ENCODE results near the gene FGR.

FGR gene

DNA sequence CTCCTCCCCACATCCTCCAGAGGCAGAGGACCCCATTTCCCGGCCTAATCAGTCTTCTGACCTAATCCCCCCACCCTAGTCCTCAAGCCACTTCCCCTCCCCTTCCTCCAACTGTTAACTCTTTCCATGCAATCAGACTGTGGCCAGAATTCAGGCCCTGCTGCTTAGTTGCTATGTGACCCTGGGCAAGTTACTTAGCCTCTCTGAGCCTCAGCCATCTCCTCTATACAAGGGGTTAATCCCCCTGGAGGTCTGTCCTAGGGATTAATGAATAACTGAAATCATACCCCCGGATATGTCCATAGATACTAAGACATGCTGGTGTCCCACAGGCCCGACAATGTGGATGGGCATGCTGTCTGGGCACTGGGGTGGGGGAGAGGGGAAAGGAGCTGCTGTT is 49.3 kb downstream of the FGR start:
- TF ChIP-seq, protein P1, sequence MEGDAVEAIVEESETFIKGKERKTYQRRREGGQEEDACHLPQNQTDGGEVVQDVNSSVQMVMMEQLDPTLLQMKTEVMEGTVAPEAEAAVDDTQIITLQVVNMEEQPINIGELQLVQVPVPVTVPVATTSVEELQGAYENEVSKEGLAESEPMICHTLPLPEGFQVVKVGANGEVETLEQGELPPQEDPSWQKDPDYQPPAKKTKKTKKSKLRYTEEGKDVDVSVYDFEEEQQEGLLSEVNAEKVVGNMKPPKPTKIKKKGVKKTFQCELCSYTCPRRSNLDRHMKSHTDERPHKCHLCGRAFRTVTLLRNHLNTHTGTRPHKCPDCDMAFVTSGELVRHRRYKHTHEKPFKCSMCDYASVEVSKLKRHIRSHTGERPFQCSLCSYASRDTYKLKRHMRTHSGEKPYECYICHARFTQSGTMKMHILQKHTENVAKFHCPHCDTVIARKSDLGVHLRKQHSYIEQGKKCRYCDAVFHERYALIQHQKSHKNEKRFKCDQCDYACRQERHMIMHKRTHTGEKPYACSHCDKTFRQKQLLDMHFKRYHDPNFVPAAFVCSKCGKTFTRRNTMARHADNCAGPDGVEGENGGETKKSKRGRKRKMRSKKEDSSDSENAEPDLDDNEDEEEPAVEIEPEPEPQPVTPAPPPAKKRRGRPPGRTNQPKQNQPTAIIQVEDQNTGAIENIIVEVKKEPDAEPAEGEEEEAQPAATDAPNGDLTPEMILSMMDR (IDR thresholded peaks at IDR 0.05; ENCODE audit: extremely low read depth, insufficient read depth, missing control alignments), result no peak
- in situ Hi-C loops (cut with MboI; ENCODE audit: low pct_unique_long_range_greater_than_20kb, low sequenced_read_pairs, unreplicated experiment), result no loop called here
- DNase-seq (ENCODE audit: low spot score), result no peak

DNA sequence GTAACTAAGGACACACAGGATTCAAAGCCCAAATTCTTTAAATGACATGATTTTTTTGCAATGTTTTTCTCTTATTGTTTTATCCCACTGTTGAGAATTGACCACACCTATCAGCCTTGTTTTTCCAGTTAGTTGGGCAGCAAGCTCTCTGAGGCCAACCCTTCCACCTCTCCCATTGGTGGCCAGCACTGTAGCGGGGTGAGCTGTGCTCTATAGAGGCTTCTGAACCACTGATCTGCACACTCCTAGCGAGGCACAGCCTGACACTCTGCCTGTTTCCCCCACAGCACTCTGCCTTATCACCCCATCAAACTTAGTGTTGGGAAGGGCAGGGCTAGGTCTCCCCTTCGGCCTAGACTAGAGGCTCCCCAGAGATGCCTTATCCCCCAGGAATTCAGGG is 50.5 kb downstream of the FGR start:
- TF ChIP-seq, protein P1 (IDR thresholded peaks at IDR 0.05; ENCODE audit: extremely low read depth, insufficient read depth, missing control alignments), result no peak
- in situ Hi-C loops (cut with MboI; ENCODE audit: low pct_unique_long_range_greater_than_20kb, low sequenced_read_pairs, unreplicated experiment), result no loop called here

DNA sequence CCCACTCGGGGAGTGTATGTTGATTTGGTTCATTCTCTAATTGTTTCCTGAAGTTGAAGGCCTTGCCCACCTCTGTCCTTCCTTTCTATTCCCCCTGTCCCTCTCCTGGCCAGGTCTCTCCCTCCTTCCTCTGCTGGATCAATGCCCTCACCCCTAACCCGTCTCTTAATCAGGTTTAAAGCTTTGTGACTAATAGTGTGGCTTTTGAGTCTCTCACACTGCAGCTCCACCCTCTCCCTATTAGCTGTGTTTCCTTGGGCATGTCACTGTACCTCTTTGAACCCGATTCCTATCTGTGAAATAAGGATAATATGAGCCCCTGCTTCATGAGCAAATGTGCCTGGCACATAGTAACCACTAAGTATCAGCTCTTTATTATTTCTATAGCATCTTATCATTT is 51.5 kb downstream of the FGR start:
- TF ChIP-seq, protein P1 (IDR thresholded peaks at IDR 0.05; ENCODE audit: extremely low read depth, insufficient read depth, missing control alignments), result no peak
- in situ Hi-C loops (cut with MboI; ENCODE audit: low pct_unique_long_range_greater_than_20kb, low sequenced_read_pairs, unreplicated experiment), result no loop called here
- DNase-seq (ENCODE audit: low spot score), result no peak

More for the DNA sequence above, 50.5 kb downstream of the FGR start:
- no peak for DNase-seq (ENCODE audit: low spot score)

DNA sequence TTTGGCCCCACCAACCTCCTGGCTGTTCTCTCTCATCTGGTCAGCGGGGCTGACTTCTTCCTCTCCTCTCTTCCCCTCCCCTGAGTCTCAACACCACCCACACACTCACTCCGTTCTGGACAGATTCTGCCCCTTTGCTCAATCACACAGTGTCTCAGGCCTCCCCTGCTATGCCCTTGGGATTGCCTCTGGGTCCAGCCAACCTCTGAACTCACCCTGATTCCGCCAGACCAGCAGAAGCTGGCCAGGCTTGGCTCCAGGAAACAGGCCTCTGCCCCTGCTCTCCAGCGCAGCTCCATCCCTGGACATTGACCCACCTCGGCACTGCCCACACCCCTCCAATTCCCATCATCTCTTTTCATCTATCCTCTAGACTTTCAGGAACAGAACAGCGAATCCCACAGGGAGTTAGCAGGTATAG is 53.2 kb downstream of the FGR start:
- TF ChIP-seq, protein P1 (IDR thresholded peaks at IDR 0.05; ENCODE audit: extremely low read depth, insufficient read depth, missing control alignments), result no peak
- DNase-seq (ENCODE audit: low spot score), result no peak
- in situ Hi-C loops (cut with MboI; ENCODE audit: low pct_unique_long_range_greater_than_20kb, low sequenced_read_pairs, unreplicated experiment), result no loop called here

DNA sequence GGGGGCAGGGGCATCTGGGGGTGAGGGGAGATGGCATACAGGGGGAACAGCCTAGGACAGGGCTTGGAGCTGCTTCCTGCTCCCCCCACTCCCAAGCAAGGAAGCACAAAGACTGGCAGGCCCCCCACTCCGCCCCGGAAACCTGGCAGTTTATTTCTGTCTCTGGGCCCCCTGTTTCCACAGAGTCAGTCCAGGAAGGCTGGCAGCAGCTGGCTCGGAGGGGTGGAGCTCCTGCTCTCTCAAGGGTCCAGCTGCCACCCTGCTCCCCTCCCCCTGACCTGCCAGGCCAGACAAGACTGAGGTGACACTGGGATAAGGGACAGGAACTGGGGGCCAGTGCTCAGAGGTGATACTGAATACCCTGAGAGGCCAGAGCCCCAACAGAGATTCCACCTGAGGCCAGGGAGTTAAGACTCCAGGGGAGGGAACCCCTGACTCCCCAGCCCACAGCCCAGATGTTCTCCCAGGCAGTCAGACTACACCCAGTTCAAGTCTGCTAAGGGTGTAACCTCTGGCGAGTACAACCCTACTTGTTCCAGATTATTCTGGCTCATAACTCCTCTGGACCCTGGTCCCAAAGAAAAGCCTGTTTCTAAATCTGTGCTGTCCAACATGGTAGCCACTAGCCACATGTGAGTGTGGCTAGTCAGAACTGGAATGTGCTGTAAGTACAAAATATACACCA is 57.3 kb downstream of the FGR start:
- DNase-seq (ENCODE audit: low spot score), result no peak
- TF ChIP-seq, protein P1 (IDR thresholded peaks at IDR 0.05; ENCODE audit: extremely low read depth, insufficient read depth, missing control alignments), result no peak
- in situ Hi-C loops (cut with MboI; ENCODE audit: low pct_unique_long_range_greater_than_20kb, low sequenced_read_pairs, unreplicated experiment), result no loop called here

DNA sequence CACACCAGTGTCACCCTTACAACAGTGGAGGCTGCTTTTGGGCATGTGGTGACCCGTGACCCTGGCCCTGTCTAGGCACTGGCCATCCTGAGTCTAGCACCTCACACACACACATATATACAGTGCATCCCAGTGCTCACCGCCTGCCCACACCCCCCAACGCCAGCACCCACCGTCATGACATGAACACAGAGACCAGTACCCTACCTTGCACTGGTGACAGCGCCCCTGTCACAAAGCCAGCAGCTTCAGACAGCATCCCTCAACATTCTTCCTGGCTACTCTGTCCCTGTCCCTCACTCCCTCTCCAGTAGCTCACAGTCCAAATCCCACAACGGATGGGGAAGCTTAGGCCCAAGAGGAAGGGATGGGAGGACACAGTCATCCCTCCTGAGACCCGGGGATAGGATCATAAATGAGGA is 58.2 kb downstream of the FGR start:
- TF ChIP-seq, protein P1 (IDR thresholded peaks at IDR 0.05; ENCODE audit: extremely low read depth, insufficient read depth, missing control alignments), result no peak
- no peak for DNase-seq (ENCODE audit: low spot score)
- in situ Hi-C loops (cut with MboI; ENCODE audit: low pct_unique_long_range_greater_than_20kb, low sequenced_read_pairs, unreplicated experiment), result no loop called here

All from GM13977 (cell line).